IPS DF 4.7 (cell line): Measurements from ENCODE around the gene SRPK2.

ENCODE experiments used
- DNase-seq: peaks from one replicate; pipeline ENCODE4 v3.0.0-alpha.2; 2013; ENCODE audit warnings: low spot score; ENCODE audit errors: extremely low read depth

SRPK2 gene

DNA sequence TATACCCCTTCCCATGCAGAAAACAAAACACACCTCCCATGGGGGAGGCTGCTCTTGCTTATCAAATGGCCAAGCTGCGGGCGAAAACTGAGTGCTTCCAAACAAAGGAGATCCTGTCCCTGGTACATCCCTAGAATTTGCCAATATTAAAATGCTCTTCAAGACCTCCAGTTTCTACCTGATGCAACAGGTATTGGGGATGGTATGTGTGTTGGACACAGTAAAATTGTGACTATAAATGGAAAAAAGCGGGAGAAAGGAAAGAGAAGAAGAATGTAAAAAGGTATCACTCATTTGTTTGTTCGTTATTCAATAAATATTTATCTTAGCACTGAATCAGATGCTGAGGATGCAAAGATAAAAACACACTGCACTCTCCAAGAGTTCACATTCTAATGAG, 250.8 kb downstream of the SRPK2 start:
- DNase-seq, result no peak

DNA sequence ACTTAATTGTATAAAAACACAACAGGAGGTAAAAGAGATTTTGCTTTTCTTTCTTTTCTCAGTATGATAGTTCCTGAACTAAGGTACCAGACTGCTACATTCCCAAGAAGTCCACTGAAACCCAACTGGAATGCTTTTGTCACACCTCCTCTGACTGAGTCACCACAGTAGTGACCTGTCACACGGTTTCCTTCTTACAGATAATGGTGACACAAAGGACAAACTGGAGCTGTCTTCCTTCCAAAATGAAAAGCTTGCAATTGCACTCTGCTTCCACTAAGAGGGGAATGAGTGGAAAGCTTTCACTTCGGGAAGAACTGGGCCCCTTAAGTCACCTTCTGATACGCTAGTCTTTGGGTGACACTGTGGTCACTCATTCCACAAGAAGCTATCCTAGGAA, 252.5 kb downstream of the SRPK2 start:
- no peak for DNase-seq

DNA sequence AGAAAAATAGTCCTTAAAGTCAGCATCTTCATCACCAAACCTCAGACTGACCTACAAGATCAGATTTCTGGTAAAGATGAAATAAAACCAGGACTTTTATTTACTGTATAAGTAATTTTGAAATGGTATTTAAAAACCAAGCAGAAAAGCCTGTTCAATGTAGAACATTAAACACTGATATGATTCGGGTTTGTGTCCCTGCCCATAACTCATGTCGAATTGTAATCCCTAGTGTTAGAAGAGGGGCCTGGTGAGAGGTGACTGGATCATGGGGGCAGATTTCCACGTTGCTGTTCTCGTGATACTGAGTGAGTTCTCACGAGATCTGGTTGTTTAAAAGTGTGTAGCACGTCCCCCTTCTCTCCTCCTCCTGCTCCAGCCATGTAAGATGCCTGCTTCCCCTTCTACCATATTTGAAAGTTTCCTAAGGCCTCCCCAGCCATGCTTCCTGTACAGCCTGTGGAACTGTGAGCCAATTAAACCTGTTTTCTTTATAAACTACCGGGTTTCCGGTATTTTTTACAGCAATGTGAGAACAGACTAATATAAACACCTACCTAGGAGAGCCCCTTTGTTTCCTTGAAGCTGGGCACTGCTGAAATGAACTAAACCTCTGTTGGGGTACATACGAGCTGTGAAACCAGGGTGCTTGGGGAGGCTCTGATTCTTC, 254.6 kb downstream of the SRPK2 start:
- DNase-seq, result no peak

DNA sequence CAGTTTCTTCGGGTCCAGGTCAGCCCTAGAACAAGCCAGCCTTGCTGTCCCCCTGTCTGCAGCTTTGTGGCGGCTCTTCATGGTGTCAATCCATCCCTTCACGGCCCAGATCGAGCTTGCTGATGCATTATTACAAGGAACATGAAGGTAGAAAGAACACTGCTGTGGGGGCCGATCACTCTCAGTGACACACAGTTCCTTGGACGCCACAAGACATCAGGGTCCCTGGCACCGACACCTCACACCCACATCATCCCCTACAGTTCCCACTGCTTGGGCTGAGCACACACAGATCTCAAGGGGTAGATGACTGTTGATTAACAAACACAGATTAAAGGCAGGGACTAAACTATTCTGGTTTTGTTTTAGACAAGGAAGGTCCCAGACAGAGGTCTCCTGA, 255.4 kb downstream of the SRPK2 start:
- DNase-seq, result no peak

DNA sequence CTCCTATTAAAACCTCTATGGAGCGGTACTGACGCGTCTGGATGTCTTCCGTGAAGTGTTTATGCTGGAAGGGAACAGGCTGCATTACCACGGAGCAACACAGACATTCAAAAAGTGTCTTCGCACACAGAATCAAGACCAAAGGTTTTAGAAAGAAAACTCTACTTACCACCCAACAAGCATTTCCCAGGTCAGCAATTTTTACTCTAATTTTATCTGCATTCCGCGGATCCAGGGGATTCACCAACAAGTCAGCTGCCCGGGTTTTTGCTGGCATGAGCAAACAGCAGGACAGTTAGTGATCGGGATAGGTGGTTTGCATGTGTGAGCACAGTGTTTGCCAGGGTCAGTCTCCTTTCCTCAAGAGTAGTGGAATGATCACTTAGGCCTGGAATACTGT, 255.9 kb downstream of the SRPK2 start:
- no peak for DNase-seq

DNA sequence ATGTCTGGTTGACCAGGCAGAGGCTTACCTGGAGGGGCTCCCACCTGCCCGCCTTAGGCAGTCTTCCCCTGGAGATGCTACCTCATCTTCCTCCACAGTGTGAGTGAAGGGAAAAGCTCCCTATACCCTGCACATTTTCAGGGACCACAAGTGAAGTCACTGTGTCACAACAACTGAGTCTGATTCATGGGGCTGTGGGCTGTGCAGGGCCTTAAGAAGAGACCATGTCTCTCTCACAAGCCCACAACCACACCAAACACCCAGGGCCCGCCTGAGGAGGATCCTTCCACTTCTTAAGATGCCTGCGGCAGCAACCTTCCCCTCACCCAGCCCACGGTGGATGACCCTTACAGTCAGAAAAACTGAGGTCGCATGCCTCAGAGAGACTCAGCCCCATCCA, 256.4 kb downstream of the SRPK2 start:
- no peak for DNase-seq

DNA sequence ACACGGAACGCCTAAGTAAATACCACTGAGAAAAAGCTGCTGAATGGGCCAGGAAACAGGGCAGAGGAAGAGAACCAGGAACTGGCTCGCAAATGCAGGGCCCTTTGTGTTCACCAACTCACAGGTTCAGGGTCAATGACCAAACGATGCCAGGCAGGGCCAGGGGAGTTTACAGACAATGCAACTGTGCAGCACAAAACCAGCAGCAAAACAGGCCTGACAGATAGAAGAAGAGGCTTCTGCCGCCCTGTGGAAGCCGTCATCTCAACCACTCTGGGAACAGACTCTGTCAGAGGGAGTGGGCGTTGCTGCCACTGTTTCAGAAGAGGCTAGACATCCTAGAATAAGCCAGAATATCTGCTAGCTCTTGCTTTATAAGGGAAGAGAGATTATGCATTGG, 256.8 kb downstream of the SRPK2 start:
- DNase-seq, result no peak

DNA sequence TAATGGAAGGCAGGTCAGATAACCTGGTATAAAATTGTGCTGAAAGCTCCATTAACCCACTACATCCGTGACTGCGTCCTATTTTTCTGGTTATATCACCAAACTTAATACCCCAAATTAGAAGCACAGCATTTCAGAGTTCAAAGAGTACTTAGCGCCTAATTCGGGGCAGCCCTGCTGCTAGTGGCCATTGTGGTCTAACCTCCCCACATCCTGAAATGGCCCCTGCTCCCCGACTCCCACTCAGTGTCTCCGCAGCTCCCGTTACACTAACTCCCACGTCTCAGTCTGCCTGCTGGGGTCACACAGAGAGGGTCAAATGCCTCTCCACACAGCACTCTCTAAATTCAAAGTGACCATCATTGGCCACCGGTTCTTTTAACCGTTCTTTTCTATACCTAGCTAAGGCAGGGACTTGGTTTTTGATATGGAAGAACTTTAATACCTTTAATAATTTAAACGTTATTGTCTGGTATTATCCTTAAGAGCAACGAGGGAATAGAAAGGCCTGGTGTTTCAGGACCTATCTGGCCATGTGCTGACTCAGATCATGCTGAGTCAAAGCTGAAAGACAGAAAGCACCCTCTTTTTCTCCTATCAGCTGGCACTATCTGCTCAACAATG, 257.6 kb downstream of the SRPK2 start:
- no peak for DNase-seq

DNA sequence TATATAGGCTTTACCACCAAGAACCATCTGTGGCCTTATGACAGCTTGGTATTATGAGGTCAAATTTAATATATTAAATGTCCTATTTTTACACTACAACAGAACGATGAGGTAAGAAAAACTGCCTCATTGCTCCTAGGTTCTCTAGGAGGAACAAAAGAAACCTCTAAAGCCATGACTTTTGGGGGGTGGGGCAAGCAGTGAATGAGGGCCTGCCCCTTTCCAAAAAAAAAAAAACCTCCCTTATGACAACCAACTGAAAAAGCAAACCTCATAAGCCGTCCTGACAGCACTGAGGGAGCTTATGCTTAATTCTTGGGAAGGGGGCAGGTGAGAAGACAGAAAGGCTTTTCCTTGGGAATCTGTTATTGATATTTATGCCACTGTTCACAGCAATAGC, 258.1 kb downstream of the SRPK2 start:
- DNase-seq, result no peak

DNA sequence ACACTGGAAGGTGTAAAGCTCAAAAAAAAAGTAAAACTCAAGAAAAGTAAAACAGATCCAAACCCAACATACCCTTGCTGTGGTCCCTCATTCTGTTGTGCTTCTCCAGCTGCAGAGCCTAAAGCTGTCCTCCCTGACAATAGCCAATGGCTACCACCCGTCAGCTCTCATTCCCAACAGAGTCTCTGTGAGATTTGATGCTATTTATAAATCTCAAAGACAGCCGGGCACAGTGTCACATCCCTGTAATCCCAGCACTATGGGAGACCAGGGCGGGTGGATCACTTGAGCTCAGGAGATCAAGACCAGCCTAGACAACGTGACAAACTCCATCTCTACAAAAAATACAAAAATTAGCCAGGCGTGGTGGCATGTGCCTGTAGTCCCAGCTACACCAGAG, 258.7 kb downstream of the SRPK2 start:
- DNase-seq, result no peak

DNA sequence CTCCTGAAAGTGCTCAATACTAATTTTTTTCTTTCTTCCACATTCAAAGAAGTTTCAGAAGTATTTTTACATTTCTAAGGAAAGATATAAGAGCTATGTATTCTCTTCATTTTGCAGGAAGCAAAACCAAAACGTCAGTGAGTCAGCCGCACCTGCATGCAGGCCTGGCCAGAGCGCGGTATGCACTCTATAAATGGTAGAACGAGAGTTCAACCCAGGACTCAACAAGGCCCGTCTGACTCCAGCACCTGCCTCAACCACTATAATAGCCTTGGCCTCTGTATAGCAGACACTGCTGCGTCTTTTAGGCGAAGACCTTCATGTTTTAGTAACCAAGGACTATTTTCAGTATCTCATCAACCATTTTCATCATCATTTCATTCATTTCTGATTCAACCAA, 261.5 kb downstream of the SRPK2 start:
- no peak for DNase-seq

DNA sequence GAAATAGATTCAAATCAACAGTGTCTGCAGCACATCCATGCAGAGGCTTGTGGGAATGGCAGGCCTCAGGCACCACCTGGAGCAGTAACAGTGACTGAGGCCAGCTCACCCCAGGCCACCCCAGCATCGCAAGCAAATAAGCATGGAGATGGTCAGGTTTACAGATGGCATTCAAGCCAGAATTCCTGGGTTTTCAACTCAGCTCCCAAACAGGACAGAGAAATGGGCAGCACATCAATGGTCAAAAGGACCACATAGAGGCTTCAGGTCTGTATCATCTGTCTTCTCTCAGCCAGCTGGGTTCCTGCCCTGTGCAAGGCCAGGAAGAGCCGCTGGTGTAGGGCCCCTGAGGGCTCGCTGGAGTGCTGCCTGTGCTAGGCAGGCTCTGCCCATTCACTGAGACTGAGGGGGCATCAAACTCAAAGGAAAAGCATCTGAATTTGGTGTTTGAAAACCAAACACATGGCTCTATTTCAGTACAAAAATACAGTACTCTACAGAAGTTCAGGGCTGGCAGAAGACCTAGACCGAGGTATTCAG, 262.2 kb downstream of the SRPK2 start:
- no peak for DNase-seq

DNA sequence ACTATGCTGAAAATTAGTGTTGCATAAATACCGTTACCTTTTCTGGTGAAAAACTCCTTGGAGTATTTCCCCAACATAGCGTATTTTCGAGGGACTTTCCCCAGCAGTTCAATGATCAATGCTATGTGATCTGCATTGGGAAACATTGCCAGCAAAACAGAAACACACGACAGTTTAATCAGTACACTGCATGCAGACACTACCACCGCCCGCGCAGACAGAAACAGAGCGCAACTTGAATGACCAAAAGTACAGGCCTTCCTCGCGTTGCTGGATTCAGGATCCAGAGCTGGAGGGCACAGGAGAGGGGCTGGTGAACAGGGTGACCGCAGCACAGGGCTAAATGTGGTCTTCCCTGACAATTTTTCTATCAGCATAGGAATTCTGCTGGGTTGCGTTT, 263.0 kb downstream of the SRPK2 start:
- no peak for DNase-seq

DNA sequence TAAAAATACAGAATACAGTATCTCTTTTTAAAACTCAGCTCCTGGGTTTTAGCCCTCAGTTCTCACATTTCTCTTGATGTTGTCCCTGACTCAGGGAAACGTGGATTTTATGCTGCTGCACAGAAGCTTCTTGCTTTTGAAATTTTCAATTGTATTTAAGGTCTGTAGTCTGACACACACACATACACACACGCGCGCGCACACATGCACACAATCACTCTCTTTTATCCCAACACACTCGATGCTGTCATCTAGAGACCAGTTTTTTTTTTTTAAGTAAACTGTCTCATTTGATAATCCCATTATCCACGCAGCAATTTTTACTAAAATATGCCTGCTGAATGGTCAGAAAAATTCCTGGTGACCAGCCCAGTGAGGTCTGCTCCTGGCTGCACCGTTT, 266.1 kb downstream of the SRPK2 start:
- no peak for DNase-seq

DNA sequence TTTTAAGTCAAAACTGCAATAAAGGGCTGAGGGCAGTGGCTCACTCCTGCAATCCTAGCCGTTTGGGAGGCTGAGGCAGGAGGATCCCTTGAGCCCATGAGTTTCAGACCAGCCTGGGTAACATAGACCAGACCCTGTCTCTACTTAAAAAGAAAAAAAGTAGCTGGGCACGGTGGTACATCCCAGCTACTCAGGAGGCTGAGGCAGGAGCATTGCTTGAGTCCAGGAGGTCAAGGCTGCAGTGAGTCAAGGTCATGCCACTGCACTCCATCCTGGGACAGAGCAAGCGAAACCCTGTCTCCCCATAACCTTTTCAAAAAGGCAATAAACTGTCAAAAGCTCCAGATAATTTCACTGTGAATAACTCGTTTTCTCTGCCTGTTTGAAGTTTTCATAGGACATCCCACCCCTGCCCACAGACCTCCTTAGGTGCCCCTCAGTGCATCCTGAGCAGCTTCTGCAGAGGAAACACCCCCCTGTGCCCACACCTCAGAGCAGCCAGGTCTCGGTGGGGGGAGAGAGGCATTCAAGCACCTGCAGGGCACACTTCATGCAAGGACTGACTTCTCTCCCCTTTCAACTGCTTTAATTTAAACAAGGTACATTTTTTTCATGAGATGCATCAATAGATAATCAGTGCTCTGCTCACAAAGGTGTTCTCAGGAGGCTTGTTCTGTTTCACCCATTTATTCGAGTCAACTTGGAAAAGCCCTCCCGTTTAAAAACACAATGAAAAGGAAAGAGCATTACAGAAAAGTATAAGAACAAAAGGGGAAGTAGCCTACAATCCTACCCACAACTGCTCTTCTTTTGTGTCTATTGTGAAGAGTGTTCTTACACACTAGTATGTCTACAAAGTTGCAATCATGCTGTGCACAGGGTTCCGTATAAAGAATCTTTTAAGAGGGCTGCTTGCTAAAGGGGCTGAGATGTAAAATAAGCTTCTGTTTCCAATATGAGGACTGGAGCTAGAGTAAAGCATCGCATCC, 269.8 kb downstream of the SRPK2 start:
- no peak for DNase-seq

DNA sequence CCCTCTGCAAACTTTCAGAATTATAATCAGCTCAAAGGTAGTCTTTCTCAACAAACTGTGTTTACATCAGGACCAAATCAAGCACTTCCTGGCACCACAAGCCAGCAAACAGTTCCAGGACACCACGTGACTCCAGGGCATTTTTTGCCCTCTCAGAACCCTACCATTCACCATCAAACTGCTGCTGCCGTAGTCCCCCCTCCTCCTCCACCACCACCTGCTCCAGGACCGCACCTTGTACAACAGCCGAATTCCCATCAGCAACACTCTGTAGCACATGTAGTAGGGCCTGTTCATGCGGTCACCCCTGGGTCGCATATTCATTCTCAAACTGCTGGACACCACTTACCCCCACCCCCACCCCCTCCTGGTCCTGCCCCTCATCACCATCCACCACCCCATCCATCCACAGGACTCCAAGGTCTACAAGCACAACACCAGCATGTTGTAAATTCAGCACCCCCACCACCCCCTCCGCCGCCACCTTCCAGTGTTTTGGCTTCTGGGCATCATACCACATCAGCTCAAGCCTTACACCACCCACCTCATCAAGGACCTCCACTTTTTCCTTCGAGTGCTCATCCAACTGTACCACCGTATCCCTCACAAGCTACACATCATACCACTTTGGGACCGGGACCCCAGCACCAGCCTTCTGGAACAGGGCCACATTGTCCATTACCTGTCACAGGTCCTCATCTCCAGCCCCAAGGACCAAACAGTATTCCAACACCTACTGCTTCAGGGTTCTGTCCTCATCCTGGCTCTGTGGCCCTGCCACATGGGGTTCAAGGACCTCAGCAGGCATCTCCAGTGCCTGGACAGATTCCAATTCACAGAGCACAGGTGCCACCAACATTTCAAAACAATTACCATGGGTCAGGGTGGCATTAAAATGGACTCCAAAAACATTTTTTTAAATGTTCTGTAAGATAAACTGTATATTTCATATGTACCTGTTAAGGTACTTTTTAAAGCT, 276.0 kb downstream of the SRPK2 start:
- no peak for DNase-seq

DNA sequence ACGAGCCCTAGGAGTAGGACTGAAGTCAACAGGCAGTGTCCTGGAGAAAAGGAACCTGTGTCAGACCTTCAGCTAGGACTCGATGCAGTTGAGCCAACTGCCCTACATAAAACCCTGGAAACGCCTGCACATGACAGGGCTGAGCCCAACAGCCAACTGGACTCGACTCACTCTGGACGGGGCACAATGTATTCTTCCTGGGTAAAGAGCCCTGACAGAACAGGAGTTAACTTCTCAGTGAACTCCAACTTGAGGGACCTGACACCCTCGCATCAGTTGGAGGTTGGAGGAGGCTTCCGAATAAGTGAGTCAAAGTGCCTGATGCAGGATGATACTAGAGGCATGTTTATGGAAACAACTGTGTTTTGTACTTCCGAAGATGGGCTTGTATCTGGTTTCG, 281.3 kb downstream of the SRPK2 start:
- no peak for DNase-seq

DNA sequence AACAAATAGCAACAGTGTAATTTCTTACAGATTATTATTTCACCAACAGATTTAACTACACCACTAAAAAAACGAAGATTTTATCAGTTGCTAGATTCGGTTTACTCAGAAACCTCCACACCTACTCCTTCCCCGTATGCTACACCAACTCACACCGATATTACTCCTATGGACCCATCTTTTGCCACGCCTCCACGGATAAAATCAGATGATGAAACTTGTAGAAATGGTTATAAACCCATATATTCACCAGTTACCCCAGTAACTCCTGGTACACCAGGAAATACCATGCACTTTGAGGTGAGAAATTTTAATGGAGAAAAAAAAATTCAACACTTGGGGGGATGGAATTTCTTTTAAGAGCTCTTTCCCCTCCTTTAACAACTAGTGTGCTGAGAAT, 282.2 kb downstream of the SRPK2 start:
- no peak for DNase-seq

DNA sequence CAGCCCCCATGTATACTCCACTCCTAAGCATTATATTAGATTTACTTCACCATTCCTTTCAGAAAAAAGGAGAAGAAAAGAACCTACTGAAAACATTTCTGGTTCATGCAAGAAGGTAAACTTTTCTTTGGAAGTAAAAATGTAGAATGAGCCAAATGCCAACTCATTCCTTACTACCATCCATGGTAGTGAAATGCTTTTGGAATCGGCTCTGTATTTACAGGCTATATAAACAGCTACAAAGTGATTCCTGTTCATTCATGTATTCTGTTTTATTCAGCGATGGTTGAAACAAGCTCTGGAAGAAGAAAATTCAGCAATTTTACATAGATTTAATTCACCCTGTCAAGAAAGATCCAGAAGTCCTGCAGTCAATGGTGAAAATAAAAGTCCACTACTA, 283.1 kb downstream of the SRPK2 start:
- no peak for DNase-seq

DNA sequence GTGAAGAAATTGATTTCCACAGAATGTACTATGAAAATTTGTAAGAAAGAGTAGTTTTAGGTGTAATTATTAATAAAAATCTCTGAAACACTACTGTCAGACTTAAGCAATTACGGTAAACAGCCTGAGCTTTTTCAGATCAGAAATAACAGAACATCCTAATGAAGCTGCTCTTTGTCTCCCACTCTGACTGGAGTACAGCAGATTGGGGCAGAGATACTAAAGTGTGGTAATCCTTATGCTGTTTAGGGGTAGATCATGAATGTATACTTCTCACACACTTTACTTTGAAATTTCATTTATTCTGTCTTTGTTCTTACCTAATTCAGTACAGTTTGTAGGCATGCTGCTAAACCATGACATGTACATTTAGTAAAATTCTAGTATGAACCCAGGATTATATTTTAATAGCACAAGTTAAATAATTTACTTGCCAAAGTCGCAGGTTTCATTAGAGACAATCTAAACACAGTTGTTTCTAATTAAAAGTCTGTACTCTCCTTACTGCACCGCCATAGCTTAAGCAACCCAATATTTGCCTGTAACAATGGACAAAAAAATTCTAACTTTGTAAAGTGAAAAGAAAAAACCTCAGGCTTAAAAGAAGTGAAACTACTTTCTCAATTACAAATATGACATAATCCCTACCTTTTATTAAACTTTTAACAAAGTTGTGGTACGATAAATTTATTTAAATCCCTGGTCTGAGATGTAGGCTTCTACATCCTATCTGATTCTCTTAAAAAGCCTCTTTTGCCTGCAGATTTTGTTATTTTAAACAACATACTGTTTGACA, 286.0 kb downstream of the SRPK2 start:
- DNase-seq, result no peak
